Tibial artery (tissue), 4 donors: Measurements from ENCODE around the gene NMNAT3.

Experiments used
- DNase-seq, 2 donors: peaks; one replicate each; pipeline ENCODE4 v3.0.0-alpha.2; 2019
- H3K27ac ChIP-seq, 2 donors: fragments of 200-600 bp; sonication (generic) in 1 of 2; 1 replicate in 1 of 2; 2 replicates in 1 of 2; pipeline ENCODE4 v1.5.1; 2018 to 2019; ENCODE audit warnings: mild to moderate bottlenecking in 1 of 2
- H3K27me3 ChIP-seq, 2 donors: fragments of 200-600 bp; sonication (generic) in 1 of 2; one replicate each; pipeline versions ENCODE4 v1.5.1 to v1.6.0; 2016 to 2019
- H3K36me3 ChIP-seq, 3 donors: fragments of 200-600 bp; sonication (generic) in 2 of 3; one replicate each; pipeline ENCODE4 v1.5.1; 2016 to 2019; ENCODE audit warnings: mild to moderate bottlenecking in 2 of 3
- H3K4me1 ChIP-seq, 4 donors: fragments of 200-600 bp; sonication (generic) in 2 of 4; 1 replicate in 3 of 4; 2 replicates in 1 of 4; pipeline ENCODE4 v1.5.1; 2016 to 2019
- H3K4me3 ChIP-seq, 2 donors: fragments of 200-600 bp; sonication (generic) in 1 of 2; 1 replicate in 1 of 2; 2 replicates in 1 of 2; pipeline ENCODE4 v1.5.1; 2018 to 2019; ENCODE audit warnings: mild to moderate bottlenecking in 2 of 2
- H3K9me3 ChIP-seq, 3 donors: fragments of 200-600 bp; sonication (generic) in 1 of 3; one replicate each; pipeline ENCODE4 v1.5.1; 2016 to 2019
- CTCF ChIP-seq, 2 experiments: fragments of 200-600 bp in 1 of 2; fragments of 450-650 bp in 1 of 2; IDR thresholded peaks; one replicate each; pipeline ENCODE4 v1.5.1; 2017 to 2019; ENCODE audit warnings: antibody characterized with exemption in 2 of 2, mild to moderate bottlenecking in 1 of 2, moderate library complexity in 1 of 2
- intact Hi-C: fragments of 100-400 bp; cut with DNase I; formaldehyde crosslinking; loops from one replicate; pipeline ENCODE4 v1.15.0; 2023; ENCODE audit warnings: low total_unique reads

Gene NMNAT3

GRCh38 chr3:139620438-139620837 lies 57.3 kb downstream of the NMNAT3 start:
- intact Hi-C loops, result no loop called here
- DNase-seq, result no peak
- Histone ChIP-seq H3K4me3 (no peak overlapping the region), H3K36me3 (no peaks in the 10 kb centered on the region), H3K4me1 (no peaks in the 10 kb centered on the region), H3K9me3 (no peaks in the 10 kb centered on the region), H3K27me3 (no peaks in the 10 kb centered on the region), H3K27ac (no peak overlapping the region)
- no peak for TF ChIP-seq CTCF (IDR thresholded peaks at IDR 0.05)

- intact Hi-C loops, result no loop called here
- Histone ChIP-seq H3K27me3 (no peaks in the 10 kb centered on the region), H3K4me1 (no peaks in the 10 kb centered on the region), H3K4me3 (no peak overlapping the region), H3K9me3 (no peaks in the 10 kb centered on the region), H3K27ac (no peak overlapping the region), H3K36me3 (no peaks in the 10 kb centered on the region)
- no peak for TF ChIP-seq CTCF (IDR thresholded peaks at IDR 0.05)
- no peak for DNase-seq
These were observed 58.3 kb downstream of the NMNAT3 start for GRCh38 chr3:139619484-139619883.

GRCh38 chr3:139617672-139618268 lies 60.0 kb downstream of the NMNAT3 start:
- H3K4me1 ChIP-seq, result no peaks in the 10 kb centered on the region
- H3K27ac ChIP-seq, result no peak overlapping the region
- no peak overlapping the region for H3K4me3 ChIP-seq
- TF ChIP-seq CTCF (IDR thresholded peaks at IDR 0.05), result no peak
- no peaks in the 10 kb centered on the region for H3K9me3 ChIP-seq
- H3K27me3 ChIP-seq, result no peaks in the 10 kb centered on the region
- DNase-seq, result no peak
- H3K36me3 ChIP-seq, result no peaks in the 10 kb centered on the region
- intact Hi-C loops, result no loop called here

- Histone ChIP-seq H3K4me3 (no peak overlapping the region), H3K4me1 (no peaks in the 10 kb centered on the region), H3K9me3 (no peaks in the 10 kb centered on the region), H3K36me3 (no peaks in the 10 kb centered on the region), H3K27ac (no peak overlapping the region), H3K27me3 (no peaks in the 10 kb centered on the region)
- intact Hi-C loops, result no loop called here
- TF ChIP-seq CTCF (IDR thresholded peaks at IDR 0.05), result no peak
- DNase-seq, result no peak
These were observed 66.2 kb downstream of the NMNAT3 start for GRCh38 chr3:139611528-139611927.

DNA sequence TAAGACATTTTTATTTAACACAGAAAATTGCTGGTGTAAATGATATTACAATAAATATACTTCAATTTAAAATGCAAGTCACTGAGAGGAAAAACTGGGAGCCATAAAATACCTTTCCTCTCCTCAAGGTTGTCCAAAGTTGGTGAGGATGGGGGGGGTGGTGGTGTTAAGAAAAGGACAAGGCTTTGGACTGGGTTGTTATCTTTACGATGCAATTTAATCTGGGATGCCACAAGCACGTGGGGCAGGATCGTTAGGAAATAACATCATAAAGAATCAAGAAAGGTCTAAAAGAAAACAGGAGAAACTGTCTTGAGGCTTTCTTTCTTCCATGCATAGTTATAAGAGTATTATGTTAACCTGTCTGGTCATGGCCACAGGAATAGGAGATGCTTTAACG lies 66.9 kb downstream of the NMNAT3 start:
- H3K27me3 ChIP-seq, result no peaks in the 10 kb centered on the region
- intact Hi-C loops, result no loop called here
- no peaks in the 10 kb centered on the region for H3K9me3 ChIP-seq
- H3K36me3 ChIP-seq, result no peaks in the 10 kb centered on the region
- no peak overlapping the region for H3K4me3 ChIP-seq
- no peak for DNase-seq
- TF ChIP-seq CTCF (IDR thresholded peaks at IDR 0.05), result no peak
- H3K4me1 ChIP-seq, result no peaks in the 10 kb centered on the region
- H3K27ac ChIP-seq, result no peak overlapping the region

- Histone ChIP-seq H3K36me3 (no peaks in the 10 kb centered on the region), H3K4me1 (no peaks in the 10 kb centered on the region), H3K27ac (no peak overlapping the region), H3K9me3 (no peaks in the 10 kb centered on the region), H3K4me3 (no peak overlapping the region), H3K27me3 (no peaks in the 10 kb centered on the region)
- no peak for TF ChIP-seq CTCF (IDR thresholded peaks at IDR 0.05)
- no peak for DNase-seq
- intact Hi-C loops, result no loop called here
These were observed 68.8 kb downstream of the NMNAT3 start for GRCh38 chr3:139608924-139609323.
